HepG2 (cell line): ENCODE results near the gene RRP9. TPM values are rescaled to one million over a fixed set of nuclear protein-coding genes. Genes with fewer than 3 reads are reported as not detected.

Source experiments
- DMAP1 ChIP-seq: IDR thresholded peaks from 2 replicates; pipeline ENCODE4 v1.6.1; 2016
- ETV5 ChIP-seq: IDR thresholded peaks from 2 replicates; pipeline ENCODE4 v1.6.1; 2018; ENCODE audit warnings: missing biosample characterization, missing genetic modification reagents, inconsistent platforms, borderline replicate concordance
- MED1 ChIP-seq: sonication (generic); formaldehyde crosslinking; IDR thresholded peaks from 2 replicates; pipeline ENCODE4 v1.4.0; 2020; ENCODE audit warnings: missing genetic modification reagents
- NRL ChIP-seq: sonication (generic); formaldehyde crosslinking; IDR thresholded peaks from 2 replicates; pipeline ENCODE4 v1.5.0; 2020; ENCODE audit warnings: missing genetic modification reagents, mild to moderate bottlenecking, moderate library complexity, borderline replicate concordance
- SKIL ChIP-seq: sonication (generic); formaldehyde crosslinking; IDR thresholded peaks from 2 replicates; pipeline ENCODE4 v1.8.0; 2022; ENCODE audit warnings: missing genetic modification reagents, mild to moderate bottlenecking, moderate library complexity, borderline replicate concordance
- ZBTB1 ChIP-seq: sonication (generic); formaldehyde crosslinking; IDR thresholded peaks from 2 replicates; pipeline ENCODE4 v1.4.0; 2020; ENCODE audit warnings: missing genetic modification reagents, borderline replicate concordance
- ZNF20 ChIP-seq: sonication (generic); formaldehyde crosslinking; IDR thresholded peaks from 2 replicates; pipeline ENCODE4 v1.4.0; 2020; ENCODE audit warnings: mild to moderate bottlenecking, moderate library complexity, missing genetic modification reagents
- ZNF205 ChIP-seq: IDR thresholded peaks from 2 replicates; pipeline ENCODE4 v1.6.1; 2018; ENCODE audit warnings: missing biosample characterization, missing genetic modification reagents
- ZZZ3 ChIP-seq: sonication (generic); formaldehyde crosslinking; IDR thresholded peaks from 2 replicates; pipeline ENCODE4 v1.4.0; 2020; ENCODE audit warnings: missing genetic modification reagents, mild to moderate bottlenecking, borderline replicate concordance
- polyA plus RNA-seq, 8 experiments: library from polyadenylated mRNA; depleted of rRNA in 3 of 8; stranded (reverse) in 7 of 8; unstranded in 1 of 8; fragments of >200 nt; fragmentation: Illumina TruSeq in 4 of 8; extraction: Trizol in 4 of 8; gene quantifications; 2 replicates each; pipeline versions ENCODE4 v1.2.1 to v1.2.3, GENCODE V29; 2011 to 2016; ENCODE audit warnings: low read depth in 4 of 8, missing spikeins in 1 of 8, mixed read lengths in 1 of 8; ENCODE audit not compliant: insufficient read depth in 1 of 8
- total RNA-seq, 5 experiments: library from RNA; depleted of rRNA; stranded (reverse); fragments of >200 nt; fragmentation: Illumina TruSeq; extraction: Trizol; gene quantifications; 2 replicates each; pipeline ENCODE4 v1.2.3, GENCODE V29; 2016; ENCODE audit warnings: low read depth in 1 of 5
- TF ChIP-seq, protein P1 (sequence below): sonication (generic); formaldehyde crosslinking; IDR thresholded peaks from 2 replicates; pipeline ENCODE4 v1.4.0; 2020; ENCODE audit warnings: mild to moderate bottlenecking, missing genetic modification reagents

Gene RRP9
- total and polyA plus RNA-seq, 2 of the 13 experiments (the other 11 are each of a cell fraction or from before 2014, with no cell fraction given) = 14.8 to 44.0 TPM

DNA sequence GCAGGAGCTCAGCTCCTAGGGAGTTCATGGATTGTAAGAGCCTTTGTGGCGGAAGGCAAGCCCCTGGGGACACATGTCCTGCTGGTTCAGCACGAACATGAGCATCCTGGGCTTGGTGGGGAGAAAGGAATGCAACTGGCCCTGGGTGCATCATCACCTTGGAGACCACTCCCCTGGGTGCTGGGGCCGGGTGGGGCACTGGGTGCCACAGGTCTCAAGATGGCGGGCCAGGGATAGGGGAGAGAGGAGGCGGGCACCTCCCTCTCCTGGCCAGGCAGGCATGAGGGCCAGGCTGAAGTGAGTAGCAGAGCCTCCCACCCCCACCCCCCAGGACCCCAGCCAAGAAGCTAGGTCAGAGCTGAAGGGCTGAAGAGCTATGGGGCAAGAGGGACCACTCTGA lies 24.8 kb upstream of the RRP9 start (continued):
- TF ChIP-seq ZZZ3 (CRISPR knock-in tag) (no peak), DMAP1 (CRISPR knock-in tag) (no peak), ZBTB1 (CRISPR knock-in tag) (no peak), NRL (CRISPR knock-in tag) (no peak), ZNF205 (CRISPR knock-in tag) (no peak), SKIL (CRISPR knock-in tag) (no peak), ETV5 (CRISPR knock-in tag) (no peak), MED1 (CRISPR knock-in tag) (no peak), ZNF20 (no peak)
- TF ChIP-seq, protein P1, sequence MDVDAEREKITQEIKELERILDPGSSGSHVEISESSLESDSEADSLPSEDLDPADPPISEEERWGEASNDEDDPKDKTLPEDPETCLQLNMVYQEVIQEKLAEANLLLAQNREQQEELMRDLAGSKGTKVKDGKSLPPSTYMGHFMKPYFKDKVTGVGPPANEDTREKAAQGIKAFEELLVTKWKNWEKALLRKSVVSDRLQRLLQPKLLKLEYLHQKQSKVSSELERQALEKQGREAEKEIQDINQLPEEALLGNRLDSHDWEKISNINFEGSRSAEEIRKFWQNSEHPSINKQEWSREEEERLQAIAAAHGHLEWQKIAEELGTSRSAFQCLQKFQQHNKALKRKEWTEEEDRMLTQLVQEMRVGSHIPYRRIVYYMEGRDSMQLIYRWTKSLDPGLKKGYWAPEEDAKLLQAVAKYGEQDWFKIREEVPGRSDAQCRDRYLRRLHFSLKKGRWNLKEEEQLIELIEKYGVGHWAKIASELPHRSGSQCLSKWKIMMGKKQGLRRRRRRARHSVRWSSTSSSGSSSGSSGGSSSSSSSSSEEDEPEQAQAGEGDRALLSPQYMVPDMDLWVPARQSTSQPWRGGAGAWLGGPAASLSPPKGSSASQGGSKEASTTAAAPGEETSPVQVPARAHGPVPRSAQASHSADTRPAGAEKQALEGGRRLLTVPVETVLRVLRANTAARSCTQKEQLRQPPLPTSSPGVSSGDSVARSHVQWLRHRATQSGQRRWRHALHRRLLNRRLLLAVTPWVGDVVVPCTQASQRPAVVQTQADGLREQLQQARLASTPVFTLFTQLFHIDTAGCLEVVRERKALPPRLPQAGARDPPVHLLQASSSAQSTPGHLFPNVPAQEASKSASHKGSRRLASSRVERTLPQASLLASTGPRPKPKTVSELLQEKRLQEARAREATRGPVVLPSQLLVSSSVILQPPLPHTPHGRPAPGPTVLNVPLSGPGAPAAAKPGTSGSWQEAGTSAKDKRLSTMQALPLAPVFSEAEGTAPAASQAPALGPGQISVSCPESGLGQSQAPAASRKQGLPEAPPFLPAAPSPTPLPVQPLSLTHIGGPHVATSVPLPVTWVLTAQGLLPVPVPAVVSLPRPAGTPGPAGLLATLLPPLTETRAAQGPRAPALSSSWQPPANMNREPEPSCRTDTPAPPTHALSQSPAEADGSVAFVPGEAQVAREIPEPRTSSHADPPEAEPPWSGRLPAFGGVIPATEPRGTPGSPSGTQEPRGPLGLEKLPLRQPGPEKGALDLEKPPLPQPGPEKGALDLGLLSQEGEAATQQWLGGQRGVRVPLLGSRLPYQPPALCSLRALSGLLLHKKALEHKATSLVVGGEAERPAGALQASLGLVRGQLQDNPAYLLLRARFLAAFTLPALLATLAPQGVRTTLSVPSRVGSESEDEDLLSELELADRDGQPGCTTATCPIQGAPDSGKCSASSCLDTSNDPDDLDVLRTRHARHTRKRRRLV (CRISPR knock-in tag) = no peak
